Smooth muscle cell (in vitro differentiated cells): Measurements from ENCODE around the gene TMEM253. TPM values are rescaled to one million over a fixed set of nuclear protein-coding genes. Genes with fewer than 3 reads are reported as not detected.
A peak's percentile ranks its signal among the peaks of the same experiment; 100 is the strongest.

ENCODE experiments used
- DNase-seq: peaks from one replicate; lab custom pipeline; 2025; ENCODE audit not compliant: unreplicated experiment; lab: John Stamatoyannopoulos, UW
- H2AFZ ChIP-seq: fragments of 200-600 bp; sonication (generic); 2 replicates; pipeline ENCODE4 v1.6.0; 2016; ENCODE audit warnings: antibody characterized with exemption, low read depth, mild to moderate bottlenecking
- H3F3A ChIP-seq: fragments of 200-600 bp; sonication (generic); 2 replicates; pipeline ENCODE4 v1.6.0; 2017; ENCODE audit warnings: antibody characterized with exemption, low read depth
- H3K27ac ChIP-seq: fragments of 200-600 bp; sonication (generic); 2 replicates; pipeline ENCODE4 v1.5.1; 2016; ENCODE audit warnings: low read depth, mild to moderate bottlenecking
- H3K27me3 ChIP-seq: fragments of 200-600 bp; sonication (generic); 2 replicates; pipeline ENCODE4 v1.6.1; 2016; ENCODE audit warnings: low read depth, mild to moderate bottlenecking
- H3K36me3 ChIP-seq: fragments of 200-600 bp; sonication (generic); 2 replicates; pipeline ENCODE4 v1.5.1; 2016; ENCODE audit warnings: low read depth
- H3K4me1 ChIP-seq: fragments of 200-600 bp; sonication (generic); 2 replicates; pipeline ENCODE4 v1.5.1; 2016; ENCODE audit warnings: low read depth
- H3K4me2 ChIP-seq: fragments of 200-600 bp; sonication (generic); 2 replicates; pipeline ENCODE4 v1.6.0; 2016; ENCODE audit warnings: mild to moderate bottlenecking
- H3K4me3 ChIP-seq: fragments of 200-600 bp; sonication (generic); 2 replicates; pipeline ENCODE4 v1.5.1; 2016; ENCODE audit warnings: mild to moderate bottlenecking
- H3K79me2 ChIP-seq: fragments of 200-600 bp; sonication (generic); 2 replicates; pipeline ENCODE4 v1.6.0; 2016; ENCODE audit warnings: low read depth, mild to moderate bottlenecking
- H3K9ac ChIP-seq: fragments of 200-600 bp; sonication (generic); 2 replicates; pipeline ENCODE4 v1.6.0; 2016; ENCODE audit warnings: low read depth
- H3K9me3 ChIP-seq: fragments of 200-600 bp; sonication (generic); replicated peaks from 2 replicates; pipeline ENCODE4 v1.5.1; 2016; ENCODE audit warnings: low read depth
- H4K20me1 ChIP-seq: fragments of 200-600 bp; sonication (generic); 2 replicates; pipeline ENCODE4 v1.6.0; 2016; ENCODE audit warnings: low read depth
- WGBS: methylation state at CpG from one replicate; pipeline ENCODE4 v1.1.7; 2016; ENCODE audit warnings: low lambda C conversion rate; 5-methylcytosine and 5-hydroxymethylcytosine counted together
- polyA plus RNA-seq: library from polyadenylated mRNA; unstranded; fragments of >200 nt; fragmentation: Nextera tagmentation; extraction: Ambion mirVana; gene quantifications from 2 replicates; pipeline ENCODE4 v1.2.1, GENCODE V29; 2016
- total RNA-seq: library from RNA; depleted of rRNA; stranded (reverse); fragments of >200 nt; gene quantifications from 2 replicates; pipeline ENCODE4 v1.2.3, GENCODE V29; 2014
- TF ChIP-seq, protein P1 (sequence below): fragments of 200-600 bp; sonication (generic); IDR thresholded peaks from 2 replicates; pipeline ENCODE4 v1.5.1; 2017; ENCODE audit warnings: borderline replicate concordance, mild to moderate bottlenecking, antibody characterized with exemption; ENCODE audit not compliant: insufficient read depth, poor library complexity, severe bottlenecking

The TMEM253 gene
- total and polyA plus RNA-seq, 2 experiments from 2014 or later, result 0.41 to 1.0 TPM

DNA sequence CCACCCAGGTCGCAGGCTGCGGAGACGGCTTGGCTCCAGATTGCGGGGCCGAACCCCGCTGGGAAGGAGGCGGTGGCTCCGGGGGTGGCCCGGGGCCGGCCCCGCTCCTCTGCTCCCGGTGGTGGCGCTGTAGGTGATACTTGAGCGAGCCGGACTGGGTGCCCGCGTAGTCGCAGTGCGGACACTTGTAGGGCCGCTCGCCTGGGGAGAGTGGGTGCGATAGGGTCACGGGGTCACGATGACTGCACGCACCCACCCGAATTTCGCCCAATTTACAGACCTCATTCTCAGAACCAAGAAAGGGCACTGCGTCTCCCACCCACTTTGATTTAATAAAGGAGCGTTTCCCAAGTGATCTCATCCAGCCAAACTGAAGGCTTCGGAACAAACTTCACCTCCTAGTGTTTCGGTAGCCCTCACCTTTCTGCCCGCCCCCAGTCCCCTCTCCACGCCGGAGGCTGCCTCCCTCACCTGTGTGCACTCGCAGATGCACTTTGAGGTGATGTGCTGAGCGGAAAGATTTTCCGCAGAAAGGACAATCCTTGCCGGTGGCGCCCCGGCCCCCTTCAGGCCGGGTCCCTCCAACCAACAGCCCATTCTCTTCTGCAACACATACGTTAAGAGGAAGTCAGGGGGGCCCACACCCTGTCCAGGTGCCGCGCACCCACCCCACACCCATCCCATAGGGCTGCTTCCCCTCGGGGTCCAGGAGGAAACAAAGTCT lies 9.8 kb upstream of the TMEM253 start:
- TF ChIP-seq, protein P1, sequence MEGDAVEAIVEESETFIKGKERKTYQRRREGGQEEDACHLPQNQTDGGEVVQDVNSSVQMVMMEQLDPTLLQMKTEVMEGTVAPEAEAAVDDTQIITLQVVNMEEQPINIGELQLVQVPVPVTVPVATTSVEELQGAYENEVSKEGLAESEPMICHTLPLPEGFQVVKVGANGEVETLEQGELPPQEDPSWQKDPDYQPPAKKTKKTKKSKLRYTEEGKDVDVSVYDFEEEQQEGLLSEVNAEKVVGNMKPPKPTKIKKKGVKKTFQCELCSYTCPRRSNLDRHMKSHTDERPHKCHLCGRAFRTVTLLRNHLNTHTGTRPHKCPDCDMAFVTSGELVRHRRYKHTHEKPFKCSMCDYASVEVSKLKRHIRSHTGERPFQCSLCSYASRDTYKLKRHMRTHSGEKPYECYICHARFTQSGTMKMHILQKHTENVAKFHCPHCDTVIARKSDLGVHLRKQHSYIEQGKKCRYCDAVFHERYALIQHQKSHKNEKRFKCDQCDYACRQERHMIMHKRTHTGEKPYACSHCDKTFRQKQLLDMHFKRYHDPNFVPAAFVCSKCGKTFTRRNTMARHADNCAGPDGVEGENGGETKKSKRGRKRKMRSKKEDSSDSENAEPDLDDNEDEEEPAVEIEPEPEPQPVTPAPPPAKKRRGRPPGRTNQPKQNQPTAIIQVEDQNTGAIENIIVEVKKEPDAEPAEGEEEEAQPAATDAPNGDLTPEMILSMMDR, result no peak
- H3K36me3 ChIP-seq, result no peaks in the 10 kb centered on the region
- H2AFZ ChIP-seq, result no peak overlapping the region
- 94% methylated on average over 44 of the region's 45 CpGs for WGBS
- H4K20me1 ChIP-seq, result peaks cover 35% of the 10 kb centered on the region
- no peak overlapping the region for H3K9ac ChIP-seq
- no peak for DNase-seq
- no peaks in the 10 kb centered on the region for H3K9me3 ChIP-seq
- H3K4me2 ChIP-seq, result no peak overlapping the region
- H3K4me3 ChIP-seq, result no peak overlapping the region
- no peaks in the 10 kb centered on the region for H3K79me2 ChIP-seq
- no peaks in the 10 kb centered on the region for H3K27me3 ChIP-seq
- peaks cover 28% of the 10 kb centered on the region for H3K4me1 ChIP-seq
- H3F3A ChIP-seq, result peaks cover 61% of the 10 kb centered on the region
- H3K27ac ChIP-seq, result peak overlapping the region; percentile 11

DNA sequence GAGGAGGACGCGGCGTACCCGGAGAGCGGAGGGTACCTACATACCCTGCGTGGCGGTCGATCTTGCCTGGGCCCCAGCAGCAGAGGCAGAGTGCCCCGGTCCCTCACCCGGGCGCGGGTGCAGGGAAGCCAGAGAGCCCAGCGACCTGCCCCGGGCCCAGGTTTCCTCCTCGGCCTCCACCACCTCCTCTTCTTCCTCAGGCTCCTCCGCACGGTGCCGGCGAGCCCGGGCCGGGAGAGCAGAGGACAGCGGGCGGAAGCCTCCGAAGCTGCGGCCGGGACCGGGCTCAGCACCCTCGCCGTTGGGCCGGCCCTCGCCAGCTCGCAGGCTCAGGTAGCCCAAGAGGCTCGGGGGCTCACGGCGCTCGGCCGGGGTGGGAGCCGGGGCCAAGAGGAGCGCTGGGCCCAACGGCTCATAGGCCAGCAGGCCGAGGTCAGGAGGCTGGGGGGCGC lies 9.0 kb upstream of the TMEM253 start:
- H3K27me3 ChIP-seq, result no peaks in the 10 kb centered on the region
- 95% methylated on average over 42 of the region's 42 CpGs for WGBS
- no peak overlapping the region for H3K27ac ChIP-seq

DNA sequence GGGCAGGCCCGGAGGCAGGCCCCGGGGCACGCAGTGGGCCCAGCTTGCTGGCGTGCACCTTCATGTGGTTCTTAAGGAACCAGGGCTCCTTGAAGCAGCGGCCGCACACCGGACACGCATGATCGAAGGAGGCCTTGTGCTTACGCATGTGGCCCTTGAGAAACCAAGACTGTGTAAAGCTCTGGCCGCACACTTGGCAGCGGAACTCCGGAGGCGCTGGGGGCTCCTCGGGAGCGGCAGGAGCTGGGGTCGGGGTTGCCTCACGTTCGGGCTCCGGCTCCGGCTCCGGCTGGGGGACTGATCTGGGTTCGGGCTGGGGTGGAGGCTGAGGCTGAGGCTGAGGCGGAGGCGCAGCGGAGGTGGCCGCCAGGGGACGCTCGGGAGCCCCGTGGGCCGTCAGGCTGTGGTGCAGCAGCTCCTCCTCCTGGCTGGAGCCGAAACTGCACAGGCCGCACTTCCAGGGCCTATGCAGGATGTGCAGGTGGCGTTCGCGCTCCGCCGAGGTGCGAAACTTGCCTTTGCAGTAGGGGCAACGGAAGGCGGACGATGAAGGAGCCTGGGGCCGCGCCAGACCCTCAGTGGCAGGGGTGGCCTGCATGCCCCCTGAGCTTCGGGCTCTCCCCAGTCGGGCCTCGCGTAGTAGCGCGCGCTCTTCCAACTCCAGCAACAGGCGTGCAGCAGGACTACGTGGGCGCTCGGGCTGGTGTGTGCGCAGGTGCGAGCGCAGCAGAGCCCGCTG lies 8.4 kb upstream of the TMEM253 start:
- H3F3A ChIP-seq, result peaks cover 59% of the 10 kb centered on the region
- DNase-seq, result peak; percentile 54
- no peak overlapping the region for H3K9ac ChIP-seq
- no peak overlapping the region for H3K27ac ChIP-seq
- peaks cover 42% of the 10 kb centered on the region for H3K4me1 ChIP-seq
- peaks cover 36% of the 10 kb centered on the region for H4K20me1 ChIP-seq
- no peaks in the 10 kb centered on the region for H3K36me3 ChIP-seq
- no peak overlapping the region for H2AFZ ChIP-seq
- no peak overlapping the region for H3K4me3 ChIP-seq
- no peaks in the 10 kb centered on the region for H3K79me2 ChIP-seq
- TF ChIP-seq, protein P1, result peak; percentile 100
- 61% methylated on average over 58 of the region's 59 CpGs for WGBS
- no peaks in the 10 kb centered on the region for H3K27me3 ChIP-seq
- no peaks in the 10 kb centered on the region for H3K9me3 ChIP-seq
- no peak overlapping the region for H3K4me2 ChIP-seq

More for the DNA sequence above, 9.0 kb upstream of the TMEM253 start:
- TF ChIP-seq, protein P1, result no peak
- Histone ChIP-seq H3K4me1 (peaks cover 36% of the 10 kb centered on the region), H3F3A (peaks cover 60% of the 10 kb centered on the region), H3K9me3 (no peaks in the 10 kb centered on the region), H3K9ac (no peak overlapping the region), H4K20me1 (peaks cover 39% of the 10 kb centered on the region), H3K79me2 (no peaks in the 10 kb centered on the region), H3K4me2 (no peak overlapping the region), H3K4me3 (no peak overlapping the region), H2AFZ (no peak overlapping the region), H3K36me3 (no peaks in the 10 kb centered on the region)
- no peak for DNase-seq
